GM10847 (cell line): Measurements from ENCODE around the gene EXD3.
A peak's percentile ranks its signal among the peaks of the same experiment; 100 is the strongest.

Source experiments
- POLR2A ChIP-seq: IDR thresholded peaks from 2 replicates; pipeline ENCODE4 v1.6.1; 2011; ENCODE audit not compliant: insufficient read length; ENCODE audit errors: extremely low read depth

EXD3 gene

GRCh38 chr9:137294681-137295237 lies 128.2 kb downstream of the EXD3 start:
- no peak for TF ChIP-seq POLR2A

GRCh38 chr9:137294091-137294680 lies 128.8 kb downstream of the EXD3 start:
- no peak for TF ChIP-seq POLR2A

GRCh38 chr9:137293482-137294090 lies 129.4 kb downstream of the EXD3 start:
- TF ChIP-seq POLR2A = no peak

- no peak for TF ChIP-seq POLR2A
Observed at GRCh38 chr9:137293094-137293481, 129.9 kb downstream of the EXD3 start.

- no peak for TF ChIP-seq POLR2A
Observed at GRCh38 chr9:137286975-137287383, 136.0 kb downstream of the EXD3 start.

- no peak for TF ChIP-seq POLR2A
Observed at GRCh38 chr9:137281345-137282116, 141.4 kb downstream of the EXD3 start.

GRCh38 chr9:137280474-137281344 lies 142.3 kb downstream of the EXD3 start:
- TF ChIP-seq POLR2A = no peak

- TF ChIP-seq POLR2A = no peak
Observed at GRCh38 chr9:137279741-137280473, 143.1 kb downstream of the EXD3 start.

- no peak for TF ChIP-seq POLR2A
Observed at GRCh38 chr9:137278721-137279711, 143.9 kb downstream of the EXD3 start.

GRCh38 chr9:137278061-137278701 lies 144.8 kb downstream of the EXD3 start:
- no peak for TF ChIP-seq POLR2A

- TF ChIP-seq POLR2A = peak; percentile 43
Observed at GRCh38 chr9:137277329-137278041, 145.5 kb downstream of the EXD3 start, which contains the start of gene TOR4A. Gene TOR4A, plus strand, starts transcription at chr9:137277726. Its CDS starts 964 bp downstream, at chr9:137278690.
